Liver (tissue), 9 donors: ENCODE measurements around the gene TMEM100. TPM values are rescaled to one million over a fixed set of nuclear protein-coding genes. Genes with fewer than 3 reads are reported as not detected.

Experiments
- DNase-seq: peaks from one replicate; pipeline ENCODE4 v3.0.0-alpha.2; 2017; ENCODE audit warnings: low spot score
- H3K27ac ChIP-seq, 2 donors: one replicate each; pipeline ENCODE4 v1.7.0; 2013; ENCODE audit warnings: inconsistent platforms in 2 of 2, low read length in 2 of 2, control low read depth in 1 of 2, low read depth in 1 of 2, mild to moderate bottlenecking in 1 of 2
- H3K27me3 ChIP-seq, 4 donors: one replicate each; pipeline versions ENCODE4 v1.6.1 to v1.7.0; 2013; ENCODE audit warnings: low read length in 3 of 4, inconsistent platforms in 1 of 4, mild to moderate bottlenecking in 1 of 4, moderate library complexity in 1 of 4; ENCODE audit not compliant: control insufficient read depth in 4 of 4, insufficient read depth in 4 of 4
- H3K36me3 ChIP-seq, 4 donors: one replicate each; pipeline versions ENCODE4 v1.6.1 to v1.7.0; 2013; ENCODE audit warnings: low read length in 3 of 4, mild to moderate bottlenecking in 3 of 4, low read depth in 1 of 4, moderate library complexity in 1 of 4; ENCODE audit not compliant: control insufficient read depth in 4 of 4, insufficient read depth in 3 of 4
- H3K4me1 ChIP-seq, 4 donors: one replicate each; pipeline versions ENCODE4 v1.6.1 to v1.7.0; 2013; ENCODE audit warnings: low read length in 3 of 4, mild to moderate bottlenecking in 3 of 4, moderate library complexity in 1 of 4; ENCODE audit not compliant: control insufficient read depth in 4 of 4, insufficient read depth in 4 of 4
- H3K4me3 ChIP-seq, 3 donors: one replicate each; pipeline versions ENCODE4 v1.6.1 to v1.7.0; 2013; ENCODE audit warnings: low read length in 3 of 3, control low read depth in 1 of 3, low read depth in 1 of 3, mild to moderate bottlenecking in 1 of 3
- H3K9ac ChIP-seq, 2 donors: one replicate each; pipeline ENCODE4 v1.7.0; 2013; ENCODE audit warnings: low read length in 2 of 2, mild to moderate bottlenecking in 2 of 2, moderate library complexity in 2 of 2, control low read depth in 1 of 2, low read depth in 1 of 2
- H3K9me3 ChIP-seq, 4 donors: one replicate each; pipeline versions ENCODE4 v1.6.1 to v1.7.0; 2013; ENCODE audit warnings: low read length in 3 of 4; ENCODE audit not compliant: control insufficient read depth in 4 of 4
- ATF3 ChIP-seq: IDR thresholded peaks from 2 replicates; pipeline ENCODE4 v1.6.1; 2016; ENCODE audit warnings: antibody characterized with exemption
- EGR1 ChIP-seq, 2 donors: IDR thresholded peaks; 2 replicates each; pipeline ENCODE4 v1.6.1; 2016 to 2018; ENCODE audit warnings: antibody characterized with exemption in 2 of 2, low read depth in 2 of 2
- FOXA1 ChIP-seq: IDR thresholded peaks from 2 replicates; pipeline ENCODE4 v1.6.1; 2016; ENCODE audit warnings: antibody characterized with exemption
- FOXA2 ChIP-seq: IDR thresholded peaks from 2 replicates; pipeline ENCODE4 v1.6.1; 2016; ENCODE audit warnings: antibody characterized with exemption
- GABPA ChIP-seq, 2 donors: IDR thresholded peaks in 1 of 2; conservative IDR thresholded peaks in 1 of 2; 2 replicates each; pipeline ENCODE4 v1.6.1; 2016; ENCODE audit warnings: antibody characterized with exemption in 2 of 2, mild to moderate bottlenecking in 1 of 2, moderate library complexity in 1 of 2
- HNF4A ChIP-seq, 2 donors: conservative IDR thresholded peaks; 2 replicates each; pipeline ENCODE4 v1.6.1; 2016; ENCODE audit warnings: antibody characterized with exemption in 2 of 2, mild to moderate bottlenecking in 2 of 2
- HNF4G ChIP-seq: IDR thresholded peaks from 2 replicates; pipeline ENCODE4 v1.6.1; 2016; ENCODE audit warnings: antibody characterized with exemption
- JUND ChIP-seq, 2 donors: IDR thresholded peaks; 2 replicates each; pipeline ENCODE4 v1.6.1; 2016; ENCODE audit warnings: antibody characterized with exemption in 2 of 2
- MAX ChIP-seq: IDR thresholded peaks from 2 replicates; pipeline ENCODE4 v1.6.1; 2016; ENCODE audit warnings: antibody characterized with exemption
- NR2F2 ChIP-seq: IDR thresholded peaks from 2 replicates; pipeline ENCODE4 v1.6.1; 2016; ENCODE audit warnings: antibody characterized with exemption
- RAD21 ChIP-seq, 2 donors: IDR thresholded peaks; 2 replicates each; pipeline ENCODE4 v1.6.1; 2016; ENCODE audit warnings: antibody characterized with exemption in 2 of 2, mild to moderate bottlenecking in 2 of 2
- REST ChIP-seq: IDR thresholded peaks from 2 replicates; pipeline ENCODE4 v1.6.1; 2016; ENCODE audit warnings: antibody characterized with exemption, mild to moderate bottlenecking
- RXRA ChIP-seq, 2 donors: IDR thresholded peaks; 2 replicates each; pipeline ENCODE4 v1.6.1; 2017 to 2018; ENCODE audit warnings: antibody characterized with exemption in 2 of 2, mild to moderate bottlenecking in 1 of 2
- SP1 ChIP-seq: IDR thresholded peaks from 2 replicates; pipeline ENCODE4 v1.6.1; 2018; ENCODE audit warnings: antibody characterized with exemption, mild to moderate bottlenecking
- TAF1 ChIP-seq: conservative IDR thresholded peaks from 2 replicates; pipeline ENCODE4 v1.6.1; 2016; ENCODE audit warnings: antibody characterized with exemption, mild to moderate bottlenecking
- YY1 ChIP-seq: IDR thresholded peaks from 2 replicates; pipeline ENCODE4 v1.6.1; 2016; ENCODE audit warnings: antibody characterized with exemption, mild to moderate bottlenecking
- ZBTB33 ChIP-seq: IDR thresholded peaks from 2 replicates; pipeline ENCODE4 v1.6.1; 2016; ENCODE audit warnings: antibody characterized with exemption
- WGBS: extraction: QIAGEN DNeasy Blood & Tissue Kit; methylation state at CpG from one replicate; pipeline ENCODE4 v1.1.7; 2013; 5-methylcytosine and 5-hydroxymethylcytosine counted together
- polyA plus RNA-seq, 2 donors: library from polyadenylated mRNA; stranded (reverse) in 1 of 2; unstranded in 1 of 2; fragments of 200-250 nt in 1 of 2; fragments of >200 nt in 1 of 2; fragmentation: Nextera tagmentation in 1 of 2; extraction: Ambion mirVana in 1 of 2; gene quantifications; one replicate each; pipeline versions ENCODE4 v1.2.1 to v1.2.3, GENCODE V29; 2013 to 2015
- total RNA-seq, 2 donors: library from RNA; depleted of rRNA; stranded (reverse); fragments of >200 nt; gene quantifications; one replicate each; pipeline ENCODE4 v1.2.3, GENCODE V29; 2014
- donor health status: healthy.
- donor health status: healthy.
- donor health status: healthy.
- donor health status: healthy.
- donor health status: healthy.

Gene TMEM100
- total and polyA plus RNA-seq, 4 donors, result 0.09 to 4.8 (median 2.3) TPM

- Histone ChIP-seq H3K27me3 (no peaks in the 10 kb centered on the region), H3K4me3 (no peak overlapping the region), H3K4me1 (peaks cover 3 to 19% (median 5%) of the 10 kb centered on the region in 4 donors), H3K36me3 (no peaks in the 10 kb centered on the region), H3K9ac (no peak overlapping the region), H3K9me3 (no peaks in the 10 kb centered on the region), H3K27ac (peak overlapping the region; percentile 81 to 91)
- WGBS, result 79% methylated on average over 2 of the region's 2 CpGs
- DNase-seq, result no peak
- no peak for TF ChIP-seq HNF4G
- no peak for TF ChIP-seq TAF1
- no peak for TF ChIP-seq NR2F2
- TF ChIP-seq FOXA1, result no peak
- no peak for TF ChIP-seq FOXA2
- TF ChIP-seq ATF3, result no peak
- no peak for TF ChIP-seq MAX
- no peak for TF ChIP-seq YY1
- no peak for TF ChIP-seq HNF4A (conservative IDR thresholded peaks at IDR 0.05)
- no peak for TF ChIP-seq RAD21 (IDR thresholded peaks at IDR 0.05)
- TF ChIP-seq JUND (IDR thresholded peaks at IDR 0.05), result no peak
- no peak for TF ChIP-seq SP1
- TF ChIP-seq EGR1 (IDR thresholded peaks at IDR 0.05; ENCODE audit: low read depth in 2 of 2), result no peak
These were observed 30.4 kb downstream of the TMEM100 start for GRCh38 chr17:55692276-55692675.

- H3K4me3 ChIP-seq, result no peak overlapping the region
- no peaks in the 10 kb centered on the region for H3K36me3 ChIP-seq
- DNase-seq, result no peak
- TF ChIP-seq SP1 (no peak), TAF1 (no peak), FOXA2 (no peak), RAD21 (IDR thresholded peaks at IDR 0.05) (no peak), FOXA1 (no peak), YY1 (no peak), JUND (IDR thresholded peaks at IDR 0.05) (no peak), NR2F2 (no peak), ATF3 (no peak), MAX (no peak), GABPA (IDR thresholded peaks at IDR 0.05 in 1 of 2, conservative IDR thresholded peaks at IDR 0.05 in 1 of 2) (no peak), HNF4A (conservative IDR thresholded peaks at IDR 0.05) (no peak), ZBTB33 (no peak), RXRA (IDR thresholded peaks at IDR 0.05) (no peak), REST (no peak)
- no peaks in the 10 kb centered on the region for H3K9me3 ChIP-seq
- no peak overlapping the region for H3K9ac ChIP-seq
- no peak overlapping the region for H3K27ac ChIP-seq
- peaks cover 3 to 19% (median 5%) of the 10 kb centered on the region in 4 donors for H3K4me1 ChIP-seq
- H3K27me3 ChIP-seq, result no peaks in the 10 kb centered on the region
These were observed 31.0 kb downstream of the TMEM100 start for GRCh38 chr17:55691666-55692065.
